HEK293T (cell line): ENCODE data around the gene HIVEP3.

ENCODE experiments used
- ARNT ChIP-seq: fragments of 450-650 bp; IDR thresholded peaks from 2 replicates; pipeline ENCODE4 v1.6.1; 2017; ENCODE audit warnings: mild to moderate bottlenecking
- BHLHE40 ChIP-seq: fragments of 450-650 bp; IDR thresholded peaks from 2 replicates; pipeline ENCODE4 v1.6.1; 2016; ENCODE audit warnings: mild to moderate bottlenecking, moderate library complexity, borderline replicate concordance
- ELF4 ChIP-seq: fragments of 450-650 bp; IDR thresholded peaks from 2 replicates; pipeline ENCODE4 v1.6.1; 2017; ENCODE audit warnings: antibody characterized with exemption
- FOXA1 ChIP-seq: fragments of 450-650 bp; IDR thresholded peaks from 2 replicates; pipeline ENCODE4 v1.6.1; 2016; ENCODE audit warnings: mild to moderate bottlenecking
- FOXM1 ChIP-seq: fragments of 450-650 bp; IDR thresholded peaks from 2 replicates; pipeline ENCODE4 v1.6.1; 2017; ENCODE audit warnings: mild to moderate bottlenecking, borderline replicate concordance
- LEF1 ChIP-seq: fragments of 450-650 bp; IDR thresholded peaks from 2 replicates; pipeline ENCODE4 v1.6.1; 2017; ENCODE audit warnings: mild to moderate bottlenecking, borderline replicate concordance
- NFRKB ChIP-seq: fragments of 450-650 bp; IDR thresholded peaks from 2 replicates; pipeline ENCODE4 v1.6.1; 2016; ENCODE audit warnings: mild to moderate bottlenecking, moderate library complexity
- SP1 ChIP-seq: fragments of 450-650 bp; IDR thresholded peaks from 2 replicates; pipeline ENCODE4 v1.6.1; 2017
- SUZ12 ChIP-seq: fragments of 450-650 bp; IDR thresholded peaks from 2 replicates; pipeline ENCODE4 v1.6.1; 2016; ENCODE audit warnings: mild to moderate bottlenecking
- TARDBP ChIP-seq: fragments of 450-650 bp; IDR thresholded peaks from 2 replicates; pipeline ENCODE4 v1.6.1; 2016
- TF ChIP-seq, protein P1 (sequence below): fragments of 450-650 bp; IDR thresholded peaks from 2 replicates; pipeline ENCODE4 v1.6.1; 2016

DNA sequence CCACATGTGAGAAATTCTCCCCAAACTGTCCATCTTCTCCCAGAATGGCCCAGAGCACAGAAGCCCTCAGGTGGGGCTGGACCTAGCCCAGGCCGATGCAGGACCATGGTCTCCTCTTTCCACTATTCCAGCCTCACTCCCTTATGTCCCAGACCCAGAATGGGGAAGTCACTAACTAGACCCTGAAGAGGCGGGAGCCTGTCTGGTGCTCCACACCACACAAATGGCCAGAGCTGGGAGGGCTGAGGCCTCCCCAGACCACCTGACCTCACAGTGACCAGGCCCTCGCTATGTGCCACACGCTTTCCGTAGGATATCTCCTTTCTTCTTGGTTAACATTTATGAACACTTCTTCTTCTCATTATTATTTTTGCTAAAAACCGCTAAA, 379.3 kb downstream of the HIVEP3 start:
- TF ChIP-seq ELF4 = no peak
- TF ChIP-seq SUZ12 = no peak
- TF ChIP-seq, protein P1, sequence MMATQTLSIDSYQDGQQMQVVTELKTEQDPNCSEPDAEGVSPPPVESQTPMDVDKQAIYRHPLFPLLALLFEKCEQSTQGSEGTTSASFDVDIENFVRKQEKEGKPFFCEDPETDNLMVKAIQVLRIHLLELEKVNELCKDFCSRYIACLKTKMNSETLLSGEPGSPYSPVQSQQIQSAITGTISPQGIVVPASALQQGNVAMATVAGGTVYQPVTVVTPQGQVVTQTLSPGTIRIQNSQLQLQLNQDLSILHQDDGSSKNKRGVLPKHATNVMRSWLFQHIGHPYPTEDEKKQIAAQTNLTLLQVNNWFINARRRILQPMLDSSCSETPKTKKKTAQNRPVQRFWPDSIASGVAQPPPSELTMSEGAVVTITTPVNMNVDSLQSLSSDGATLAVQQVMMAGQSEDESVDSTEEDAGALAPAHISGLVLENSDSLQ = no peak
- TF ChIP-seq NFRKB = no peak
- no peak for TF ChIP-seq SP1
- no peak for TF ChIP-seq BHLHE40
- no peak for TF ChIP-seq TARDBP
- no peak for TF ChIP-seq FOXM1
- no peak for TF ChIP-seq ARNT
- TF ChIP-seq FOXA1 = no peak
- TF ChIP-seq LEF1 = no peak
